BJ (cell line): Measurements from ENCODE around the gene TTLL10. TPM values are rescaled to one million over a fixed set of nuclear protein-coding genes. Genes with fewer than 3 reads are reported as not detected.

Experiments used
- CTCF ChIA-PET: fragments of 350-600 bp; formaldehyde crosslinking; extraction: SDS; loops from one replicate; lab custom pipeline; 2021; ENCODE audit warnings: antibody characterized with exemption, inconsistent platforms; lab: Yijun Ruan, JAX
- POLR2A ChIA-PET: fragments of 300-600 bp; sonication (Branson Sonifier 250); formaldehyde crosslinking; extraction: SDS; loops from one replicate; lab custom pipeline; 2021; ENCODE audit warnings: antibody characterized with exemption; lab: Charles Lee
- DNase-seq: peaks from one replicate; pipeline ENCODE4 v3.0.0-alpha.2; 2011; ENCODE audit warnings: low read depth
- H3K27me3 ChIP-seq: 2 replicates; pipeline ENCODE4 v1.6.0; 2011; ENCODE audit warnings: low read length; ENCODE audit not compliant: control insufficient read depth, insufficient read depth
- H3K36me3 ChIP-seq: 2 replicates; pipeline ENCODE4 v1.5.1; 2011; ENCODE audit warnings: low read length; ENCODE audit not compliant: control insufficient read depth, insufficient read depth
- H3K4me3 ChIP-seq: 2 replicates; pipeline ENCODE4 v1.5.1; 2011; ENCODE audit warnings: low read depth, mild to moderate bottlenecking, control low read depth, low read length
- polyA plus RNA-seq: library from polyadenylated mRNA; depleted of rRNA; stranded (reverse); fragments of >200 nt; gene quantifications from 2 replicates; pipeline ENCODE4 v1.2.3, GENCODE V29; 2011
- TF ChIP-seq, protein P1 (sequence below): IDR thresholded peaks from 2 replicates; pipeline ENCODE4 v1.5.1; 2011; ENCODE audit warnings: low read depth, mild to moderate bottlenecking, control low read depth, inconsistent platforms, low read length, moderate library complexity; ENCODE audit not compliant: insufficient read depth

TTLL10 gene
- polyA plus RNA-seq, 1 experiment = not detected

DNA sequence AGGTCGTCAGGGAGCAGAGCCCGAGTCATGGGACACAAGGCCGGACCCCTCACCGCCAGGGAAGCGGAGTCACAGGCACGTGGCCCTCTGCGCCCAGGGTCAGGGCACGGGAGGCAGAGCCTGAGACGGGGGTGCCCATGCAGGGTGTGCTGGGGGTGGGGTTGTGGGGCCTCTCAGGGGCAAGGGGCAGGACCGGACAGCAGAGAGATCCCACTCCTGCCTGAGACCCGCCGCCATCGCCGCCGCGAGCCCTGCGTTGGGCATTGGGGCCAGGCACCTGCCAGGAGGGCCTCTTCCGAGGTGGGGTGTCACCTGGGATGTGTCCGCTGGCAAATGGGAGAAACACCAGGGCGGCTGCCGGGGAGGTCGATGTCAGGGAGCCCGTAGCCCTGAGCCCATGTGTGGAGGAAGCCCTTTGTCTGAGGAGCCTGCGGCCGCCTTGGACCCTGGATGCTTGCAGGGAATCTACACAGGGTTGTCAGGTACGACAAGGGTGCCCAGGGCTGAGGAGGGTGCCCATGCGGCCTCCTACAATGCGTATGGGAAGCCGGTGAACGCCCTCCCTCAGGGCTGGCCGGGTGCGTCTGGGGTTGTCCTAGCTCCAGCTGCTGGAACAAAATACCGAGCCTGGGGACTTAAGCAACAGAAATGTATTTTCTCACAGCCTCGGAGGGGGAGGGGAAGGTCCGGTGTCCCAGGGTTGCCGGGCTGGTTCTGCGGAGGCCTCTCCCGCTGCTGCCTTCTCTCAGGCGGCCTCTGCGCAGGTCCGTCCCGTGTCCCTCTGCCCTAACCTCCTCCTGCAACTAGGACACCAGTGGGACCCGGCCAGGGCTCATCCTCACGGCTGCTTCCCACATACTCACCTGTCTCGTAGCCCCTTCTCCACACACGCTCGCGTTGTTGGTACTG lies 41.4 kb upstream of the TTLL10 start:
- no peak for DNase-seq
- ChIA-PET POLR2A (no interaction called here), CTCF (interaction anchor here (0.9 to 1.1 kb wide), 2 partner anchors 10 to 12 kb away, joined by 3 read pairs; no protein-coding TSS in a partner anchor)
- Histone ChIP-seq H3K36me3 (no peaks in the 10 kb centered on the region), H3K4me3 (no peak overlapping the region), H3K27me3 (no peaks in the 10 kb centered on the region; the same call in 1 of the 2 replicates)
- TF ChIP-seq, protein P1, sequence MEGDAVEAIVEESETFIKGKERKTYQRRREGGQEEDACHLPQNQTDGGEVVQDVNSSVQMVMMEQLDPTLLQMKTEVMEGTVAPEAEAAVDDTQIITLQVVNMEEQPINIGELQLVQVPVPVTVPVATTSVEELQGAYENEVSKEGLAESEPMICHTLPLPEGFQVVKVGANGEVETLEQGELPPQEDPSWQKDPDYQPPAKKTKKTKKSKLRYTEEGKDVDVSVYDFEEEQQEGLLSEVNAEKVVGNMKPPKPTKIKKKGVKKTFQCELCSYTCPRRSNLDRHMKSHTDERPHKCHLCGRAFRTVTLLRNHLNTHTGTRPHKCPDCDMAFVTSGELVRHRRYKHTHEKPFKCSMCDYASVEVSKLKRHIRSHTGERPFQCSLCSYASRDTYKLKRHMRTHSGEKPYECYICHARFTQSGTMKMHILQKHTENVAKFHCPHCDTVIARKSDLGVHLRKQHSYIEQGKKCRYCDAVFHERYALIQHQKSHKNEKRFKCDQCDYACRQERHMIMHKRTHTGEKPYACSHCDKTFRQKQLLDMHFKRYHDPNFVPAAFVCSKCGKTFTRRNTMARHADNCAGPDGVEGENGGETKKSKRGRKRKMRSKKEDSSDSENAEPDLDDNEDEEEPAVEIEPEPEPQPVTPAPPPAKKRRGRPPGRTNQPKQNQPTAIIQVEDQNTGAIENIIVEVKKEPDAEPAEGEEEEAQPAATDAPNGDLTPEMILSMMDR = no peak

GRCh38 chr1:1132956-1133750 lies 40.5 kb upstream of the TTLL10 start:
- ChIA-PET POLR2A (no interaction called here), CTCF (interaction anchor here (0.9 to 1.1 kb wide), 2 partner anchors 11 to 13 kb away, joined by 3 read pairs; no protein-coding TSS in a partner anchor)
- H3K27me3 ChIP-seq = no peaks in the 10 kb centered on the region; the same call in 1 of the 2 replicates
- H3K4me3 ChIP-seq = no peak overlapping the region
- TF ChIP-seq, protein P1 = no peak
- H3K36me3 ChIP-seq = no peaks in the 10 kb centered on the region
- no peak for DNase-seq

DNA sequence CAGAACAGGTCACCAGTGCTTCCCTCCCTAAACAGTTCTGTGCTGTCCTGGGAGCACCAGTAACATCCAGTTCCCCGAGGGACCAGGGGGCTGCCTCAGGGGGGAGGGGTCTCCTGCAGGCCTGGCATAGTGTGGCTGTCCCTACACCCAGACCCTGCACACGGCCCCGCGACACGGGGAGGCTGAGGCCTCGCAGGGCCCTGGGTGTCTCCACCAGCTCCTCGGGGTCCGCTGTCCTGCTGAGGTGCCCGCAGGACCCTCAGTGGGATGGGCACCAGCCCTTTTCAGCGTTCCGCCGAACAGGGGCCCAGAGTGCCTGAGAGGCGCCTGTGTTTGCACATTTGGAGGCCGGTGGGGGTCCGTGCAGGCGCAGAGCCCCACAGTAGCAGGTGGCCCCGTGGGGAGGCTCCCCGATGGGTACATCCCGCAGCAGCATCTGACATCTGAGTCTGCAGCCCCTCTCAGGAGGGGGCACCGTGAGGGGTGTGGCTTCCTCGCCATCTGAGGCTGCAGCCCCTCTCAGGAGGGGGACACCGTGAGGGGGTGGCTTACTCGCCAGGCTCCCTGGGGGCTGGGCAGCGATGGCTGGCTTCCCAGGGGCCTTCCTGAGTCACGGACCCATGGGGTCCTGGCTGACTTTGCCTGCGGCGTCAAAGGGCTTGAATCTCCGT lies 39.2 kb upstream of the TTLL10 start:
- no peaks in the 10 kb centered on the region; the same call in 1 of the 2 replicates for H3K27me3 ChIP-seq
- CTCF ChIA-PET = interaction anchor here (0.6 kb wide), 1 partner anchor 12 kb away, joined by 3 read pairs; no protein-coding TSS in a partner anchor
- no peaks in the 10 kb centered on the region for H3K36me3 ChIP-seq
- TF ChIP-seq, protein P1 = no peak
- DNase-seq = no peak
- H3K4me3 ChIP-seq = no peak overlapping the region
- POLR2A ChIA-PET = no interaction called here

DNA sequence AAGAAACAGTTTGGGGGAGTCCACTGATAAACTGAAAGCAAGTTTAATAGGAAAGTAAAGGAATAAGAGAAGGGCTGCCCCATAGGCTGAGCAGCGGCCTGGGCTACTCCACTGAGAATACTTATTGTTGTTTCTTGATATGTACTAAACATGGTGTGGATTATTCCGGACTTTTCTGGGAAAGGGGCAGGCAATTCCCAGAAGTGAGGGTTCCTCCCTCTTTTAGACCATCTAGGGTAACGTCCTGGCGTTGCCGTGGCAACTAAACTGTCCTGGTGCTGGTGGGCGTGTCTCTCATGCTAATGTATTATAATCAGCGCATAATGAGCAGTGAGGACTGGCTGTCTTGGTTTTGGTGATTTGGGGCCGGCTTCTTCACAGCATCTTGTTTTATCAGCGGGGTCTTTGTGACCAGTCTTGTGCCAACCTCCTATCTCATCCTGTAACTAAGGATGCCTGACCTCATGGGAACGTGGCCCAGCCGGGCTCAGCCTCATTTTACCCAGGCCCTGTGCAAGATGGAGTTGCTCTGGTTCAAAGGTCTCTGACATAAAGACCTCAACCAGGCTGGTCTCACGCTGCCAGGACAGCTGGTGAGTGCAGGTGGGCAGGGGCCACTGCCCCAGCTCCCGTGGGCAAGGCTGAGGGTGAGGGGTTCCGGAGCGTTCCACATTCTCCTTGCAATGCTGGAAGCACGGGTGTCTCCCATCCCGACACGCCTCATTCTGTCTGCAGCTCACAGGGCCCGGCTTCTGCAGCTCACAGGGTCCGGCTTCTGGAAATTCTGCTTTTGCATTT lies 38.1 kb upstream of the TTLL10 start:
- no peak for DNase-seq
- Histone ChIP-seq H3K27me3 (no peaks in the 10 kb centered on the region; the same call in 1 of the 2 replicates), H3K36me3 (no peaks in the 10 kb centered on the region), H3K4me3 (no peak overlapping the region)
- POLR2A ChIA-PET = no interaction called here
- TF ChIP-seq, protein P1 = no peak
- CTCF ChIA-PET = no interaction called here
